ENCODE results near the gene SORCS1.

DNA sequence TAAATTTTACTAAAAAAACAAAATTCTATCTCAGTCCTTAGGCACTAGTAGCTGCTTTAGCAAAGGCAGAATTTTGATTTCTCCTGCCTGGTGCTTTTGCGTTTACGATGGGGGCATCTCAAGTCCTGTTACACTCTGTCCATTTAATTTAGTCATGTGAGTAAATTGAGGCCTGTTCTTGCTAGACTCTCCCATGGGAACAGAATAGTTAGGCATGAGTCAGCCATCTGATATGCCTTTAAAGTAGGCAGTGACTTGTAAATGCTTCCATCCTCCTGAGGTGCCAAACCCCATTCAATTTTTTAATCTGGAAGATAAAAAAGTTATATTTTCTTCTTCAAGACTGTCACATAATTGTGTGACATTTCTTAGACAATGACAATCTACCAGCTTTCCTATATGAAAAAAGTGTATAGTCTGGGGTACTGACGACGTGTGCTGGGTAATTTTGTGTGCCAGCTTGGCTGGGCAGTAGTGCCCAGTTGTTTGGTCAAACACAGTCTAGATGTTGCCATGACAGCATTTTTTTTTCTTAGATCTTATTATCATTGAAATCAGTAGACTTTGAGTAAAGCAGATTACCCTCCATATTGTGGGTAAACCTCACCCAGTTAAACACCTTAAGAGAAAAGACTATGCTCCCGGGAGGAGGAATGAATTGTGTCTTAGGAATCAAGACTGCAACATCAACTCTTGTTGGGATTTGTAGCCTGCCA lies 603.4 kb downstream of the SORCS1 start:
- TF ChIP-seq, protein P1, sequence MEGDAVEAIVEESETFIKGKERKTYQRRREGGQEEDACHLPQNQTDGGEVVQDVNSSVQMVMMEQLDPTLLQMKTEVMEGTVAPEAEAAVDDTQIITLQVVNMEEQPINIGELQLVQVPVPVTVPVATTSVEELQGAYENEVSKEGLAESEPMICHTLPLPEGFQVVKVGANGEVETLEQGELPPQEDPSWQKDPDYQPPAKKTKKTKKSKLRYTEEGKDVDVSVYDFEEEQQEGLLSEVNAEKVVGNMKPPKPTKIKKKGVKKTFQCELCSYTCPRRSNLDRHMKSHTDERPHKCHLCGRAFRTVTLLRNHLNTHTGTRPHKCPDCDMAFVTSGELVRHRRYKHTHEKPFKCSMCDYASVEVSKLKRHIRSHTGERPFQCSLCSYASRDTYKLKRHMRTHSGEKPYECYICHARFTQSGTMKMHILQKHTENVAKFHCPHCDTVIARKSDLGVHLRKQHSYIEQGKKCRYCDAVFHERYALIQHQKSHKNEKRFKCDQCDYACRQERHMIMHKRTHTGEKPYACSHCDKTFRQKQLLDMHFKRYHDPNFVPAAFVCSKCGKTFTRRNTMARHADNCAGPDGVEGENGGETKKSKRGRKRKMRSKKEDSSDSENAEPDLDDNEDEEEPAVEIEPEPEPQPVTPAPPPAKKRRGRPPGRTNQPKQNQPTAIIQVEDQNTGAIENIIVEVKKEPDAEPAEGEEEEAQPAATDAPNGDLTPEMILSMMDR (IDR thresholded peaks at IDR 0.05), result no peak
- no peak for TF ChIP-seq POLR2A (IDR thresholded peaks at IDR 0.05)
- no peak for TF ChIP-seq EP300 (IDR thresholded peaks at IDR 0.05)

All from ovary (tissue), 3 donors.